Non-pigmented ciliary epithelial cell (primary cell): ENCODE data around the gene SRSF1.

Experiments
- DNase-seq: peaks from one replicate; pipeline ENCODE4 v3.0.0-alpha.2; 2010; ENCODE audit warnings: low read depth

SRSF1 gene

DNA sequence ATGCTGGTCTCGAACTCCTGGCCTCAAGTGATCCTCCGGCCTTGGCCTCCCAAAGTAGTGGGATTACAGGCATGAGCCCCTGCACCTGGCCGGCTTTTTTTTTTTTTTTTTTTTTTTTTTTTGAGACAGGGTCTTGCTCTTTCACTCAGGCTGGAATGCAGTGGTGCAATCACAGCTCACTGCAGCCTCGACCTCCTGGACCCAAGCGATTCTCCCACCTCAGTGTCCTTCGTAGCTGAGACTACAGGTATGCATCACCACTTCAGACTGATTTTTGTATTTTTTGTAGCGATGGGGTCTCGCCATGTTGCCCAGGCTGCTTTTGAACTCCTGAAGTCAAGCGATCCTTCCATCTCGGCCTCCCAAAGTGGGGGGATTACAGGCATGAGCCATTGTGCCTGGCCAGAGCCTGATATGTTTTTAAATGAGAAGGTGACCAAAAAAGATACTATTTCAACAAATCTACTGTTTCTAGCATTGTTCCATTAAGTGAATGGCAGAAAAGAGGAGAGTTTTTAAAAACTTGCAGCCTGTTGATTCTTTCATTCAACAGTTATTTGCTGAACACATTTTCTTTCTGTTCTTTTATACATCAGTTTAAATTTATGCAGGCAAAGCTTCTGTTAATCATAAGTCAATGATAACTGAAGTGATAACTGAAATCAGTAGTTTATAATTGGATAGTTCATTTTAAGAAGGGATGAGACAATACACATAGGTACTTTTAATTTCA lies 3.2 kb upstream of the SRSF1 start:
- no peak for DNase-seq

DNA sequence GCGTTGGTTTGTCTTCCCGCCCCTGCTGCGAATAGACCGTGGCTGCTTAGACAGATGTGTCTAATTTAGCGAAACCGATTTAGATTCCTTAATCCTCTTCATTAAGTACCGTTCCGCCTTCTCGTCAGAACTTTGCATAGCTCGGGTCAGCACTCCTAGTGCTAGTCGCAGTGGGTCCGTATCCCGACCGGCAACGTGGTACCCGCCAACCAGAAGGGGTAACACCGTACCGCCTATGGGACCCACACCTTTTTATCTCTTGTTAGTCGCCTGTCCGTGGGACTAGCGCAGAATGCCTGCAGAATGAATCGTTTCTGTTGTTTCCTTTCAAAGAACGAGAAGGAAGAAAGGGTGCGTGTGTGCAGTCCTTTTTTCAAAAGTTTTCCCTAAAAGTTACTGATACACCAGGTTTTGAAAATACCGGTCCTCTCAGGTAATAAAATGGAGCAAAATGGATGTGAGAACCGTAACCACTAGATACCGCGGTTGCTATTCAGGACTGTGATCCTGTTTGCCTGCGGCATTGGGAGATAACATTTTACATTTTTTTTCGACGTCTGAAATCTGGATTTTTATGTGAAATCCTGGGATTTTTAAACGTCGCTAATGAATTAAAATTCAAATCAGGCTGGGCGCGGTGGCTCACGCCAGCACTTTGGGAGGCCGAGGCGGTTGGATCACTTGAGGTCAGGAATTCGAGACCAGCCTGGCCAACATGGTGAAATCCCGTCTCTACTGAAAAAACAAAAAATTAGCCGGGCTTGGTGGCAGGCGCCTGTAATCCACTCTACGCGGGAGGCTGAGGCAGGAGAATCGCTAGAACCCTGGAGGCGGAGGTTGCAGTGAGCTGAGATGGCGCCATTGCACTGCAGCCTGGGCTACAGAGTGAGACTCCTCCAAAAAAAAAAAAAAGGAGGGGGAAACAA lies 998 bp upstream of the SRSF1 start:
- no peak for DNase-seq

DNA sequence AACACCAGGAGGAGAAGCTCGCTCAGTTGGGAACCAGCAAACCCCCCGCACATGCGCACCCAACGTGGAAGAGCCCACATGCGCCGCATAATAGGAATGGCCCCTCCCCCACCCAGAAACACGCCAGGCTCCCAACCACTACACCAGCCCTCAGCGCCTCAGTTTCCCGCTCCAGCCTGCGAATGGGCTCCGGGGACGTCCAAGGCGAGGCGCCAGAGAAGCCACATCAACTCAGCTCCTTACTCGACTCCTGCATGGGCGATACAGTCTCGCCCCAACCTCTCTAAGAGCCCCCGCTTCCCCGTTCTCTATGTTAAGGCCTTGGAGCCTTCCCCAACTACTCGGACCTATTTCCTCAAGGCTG lies 504 bp downstream of the SRSF1 start:
- DNase-seq = no peak

DNA sequence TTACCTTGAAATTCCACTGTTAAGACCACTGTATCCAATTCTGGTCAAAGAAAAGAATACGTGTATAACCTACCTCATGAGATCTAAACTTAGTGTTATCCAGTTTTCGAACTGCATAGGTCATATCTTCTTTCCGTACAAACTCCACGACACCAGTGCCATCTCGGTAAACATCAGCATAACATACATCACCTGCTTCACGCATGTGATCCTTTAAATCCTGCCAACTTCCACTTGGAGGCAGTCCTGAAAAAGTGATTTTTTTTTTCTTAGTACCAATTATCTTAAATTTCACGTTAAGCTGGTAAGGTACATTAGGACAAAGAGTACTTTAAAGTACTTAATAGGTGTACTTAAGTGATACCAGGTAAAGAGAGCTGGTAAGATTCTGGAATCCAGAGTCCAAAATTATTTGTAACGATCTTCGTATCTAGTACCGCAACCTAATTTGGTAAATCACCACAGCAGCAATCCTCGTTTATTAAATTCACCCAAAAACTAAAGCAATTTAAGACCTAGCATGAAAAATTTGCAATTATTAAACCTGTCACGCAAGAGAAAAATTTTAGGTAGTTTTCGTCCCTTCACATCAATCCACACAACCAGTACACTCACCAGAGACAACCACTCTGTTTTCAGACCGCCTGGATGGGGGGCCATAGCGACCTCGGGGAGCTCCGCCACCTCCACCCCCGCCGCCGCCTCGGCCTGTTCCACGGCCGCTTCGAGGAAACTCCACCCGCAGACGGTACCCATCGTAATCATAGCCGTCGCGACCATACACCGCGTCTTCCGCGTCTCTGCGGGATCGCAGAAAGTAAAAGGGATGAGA lies 1.1 kb downstream of the SRSF1 start:
- no peak for DNase-seq

DNA sequence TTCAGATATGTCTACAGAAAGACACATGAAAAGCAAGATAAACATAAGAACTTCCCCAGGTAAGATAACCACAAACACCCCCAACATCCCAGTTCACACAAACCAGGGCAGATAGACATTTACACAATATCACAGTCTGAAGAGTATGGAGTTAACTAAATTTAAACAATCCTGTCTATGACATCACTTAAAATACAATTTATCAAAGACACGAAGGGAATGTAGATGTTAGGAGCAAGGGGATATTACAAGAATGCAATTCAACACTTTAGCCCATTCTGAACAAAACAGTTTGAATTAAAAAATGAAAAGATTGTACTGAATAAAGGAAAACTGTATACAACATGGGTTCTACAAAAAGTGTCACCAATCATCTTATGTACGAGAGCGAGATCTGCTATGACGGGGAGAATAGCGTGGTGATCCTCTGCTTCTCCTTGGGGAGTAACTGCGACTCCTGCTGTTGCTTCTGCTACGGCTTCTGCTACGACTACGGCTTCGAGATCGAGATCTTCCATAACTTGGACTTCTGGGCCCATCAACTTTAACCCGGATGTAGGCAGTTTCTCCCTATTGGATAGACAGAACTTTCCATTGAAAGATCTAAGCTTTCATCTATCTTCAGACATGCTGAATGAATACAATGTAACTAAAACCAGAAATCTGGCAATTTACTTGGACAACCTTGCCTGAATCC lies 1.9 kb downstream of the SRSF1 start:
- no peak for DNase-seq

DNA sequence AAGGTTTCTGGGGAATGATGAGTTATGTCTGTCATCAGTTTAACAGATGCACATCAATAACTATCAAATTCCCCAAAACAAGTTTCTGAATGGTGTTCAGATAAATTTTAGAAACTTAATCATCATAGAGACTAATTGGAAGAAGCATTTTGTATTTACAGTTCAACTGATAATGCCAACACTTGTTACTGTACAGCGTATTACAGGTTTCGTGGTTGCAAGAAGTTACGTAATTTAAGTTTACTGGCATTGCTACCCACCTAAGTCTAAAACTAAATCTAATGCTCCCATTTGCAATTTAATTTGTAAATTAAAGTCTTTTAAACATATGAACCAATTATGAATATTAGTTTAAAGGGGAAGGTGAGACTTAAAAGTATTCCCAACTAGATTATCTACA lies 3.0 kb downstream of the SRSF1 start:
- DNase-seq = no peak

DNA sequence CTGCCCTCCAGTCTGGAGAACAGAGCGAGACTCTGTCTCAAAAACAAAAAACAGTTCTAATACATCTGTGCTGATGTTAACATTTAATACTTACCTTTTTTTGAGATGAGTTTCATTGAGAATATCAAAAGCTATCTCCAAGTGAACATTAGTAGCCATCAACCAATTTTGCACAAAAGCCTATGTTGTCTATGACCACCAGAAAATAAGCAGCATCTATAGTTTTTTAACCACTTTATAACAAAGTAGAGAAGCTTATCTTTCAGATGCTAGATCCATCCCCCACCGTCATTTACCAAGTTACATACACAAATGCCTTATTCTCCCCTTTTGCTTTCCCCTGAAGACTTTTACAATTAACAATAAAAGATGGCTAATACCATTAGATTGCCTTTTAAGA lies 4.1 kb downstream of the SRSF1 start:
- DNase-seq = no peak

DNA sequence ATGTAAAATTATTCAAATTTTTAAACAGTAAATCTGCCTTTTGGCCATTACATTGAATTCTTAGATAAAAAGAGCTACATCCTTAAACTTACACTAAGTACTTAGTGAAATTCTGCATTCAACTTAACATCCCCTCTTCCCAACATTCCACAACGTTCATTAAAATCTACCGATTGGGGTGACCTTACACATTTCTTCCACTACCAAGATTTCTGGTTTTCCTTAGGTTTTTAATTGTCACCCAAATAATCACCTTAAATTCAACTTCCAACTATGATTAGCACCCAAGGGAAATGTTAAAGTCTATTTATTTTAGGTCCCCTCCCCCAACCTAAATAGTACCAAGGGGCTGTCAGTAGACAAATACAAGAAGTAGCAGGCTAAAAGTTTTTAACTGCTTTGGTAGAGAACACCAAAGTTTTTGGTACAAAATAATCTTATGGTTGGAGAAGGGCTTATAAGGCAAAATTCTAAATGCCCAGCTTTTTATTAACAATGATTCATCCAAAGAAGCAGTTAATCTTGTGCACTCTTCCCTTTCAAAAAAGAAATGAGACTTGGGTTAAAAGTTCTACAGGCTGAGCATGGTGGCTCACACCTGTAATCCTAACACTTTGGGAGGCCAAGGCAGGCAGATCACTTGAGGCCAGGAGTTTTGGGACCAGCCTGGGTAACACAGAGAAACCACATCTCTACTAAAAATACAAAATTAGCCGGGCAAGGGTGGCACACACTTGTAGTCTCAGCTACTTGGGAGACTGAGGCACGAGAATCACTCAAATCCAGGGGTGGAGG lies 4.7 kb downstream of the SRSF1 start:
- DNase-seq = no peak

DNA sequence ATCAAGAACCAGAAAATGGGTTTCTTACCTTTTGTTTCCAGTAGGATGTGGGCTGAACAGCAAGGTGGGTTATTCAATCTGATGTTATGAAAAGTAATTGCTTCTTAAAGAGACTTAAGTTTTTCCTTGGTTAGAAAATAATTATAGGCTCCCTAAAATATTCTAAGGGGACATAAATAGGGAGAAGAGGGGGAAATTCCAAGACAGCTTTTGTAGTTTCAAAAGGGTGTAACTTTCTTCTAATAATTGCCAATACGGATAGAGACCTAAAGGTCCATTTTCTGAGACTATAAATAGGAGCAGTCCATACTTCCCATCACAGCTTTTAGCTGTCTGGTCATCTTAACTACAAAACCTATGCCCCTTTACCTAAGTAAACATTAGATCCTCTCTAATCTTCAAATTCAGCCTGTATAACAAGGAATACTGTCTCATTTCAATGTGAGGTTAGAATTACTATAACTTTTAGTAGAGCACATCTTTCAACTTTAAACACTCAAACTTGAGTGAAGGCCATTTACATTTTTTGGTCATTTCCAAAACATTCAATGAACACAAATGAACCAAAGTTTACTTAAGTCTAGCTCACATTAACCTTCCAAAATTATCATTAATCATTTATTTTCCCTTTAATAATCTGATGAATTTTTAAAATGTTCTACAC lies 5.5 kb downstream of the SRSF1 start:
- DNase-seq = no peak

DNA sequence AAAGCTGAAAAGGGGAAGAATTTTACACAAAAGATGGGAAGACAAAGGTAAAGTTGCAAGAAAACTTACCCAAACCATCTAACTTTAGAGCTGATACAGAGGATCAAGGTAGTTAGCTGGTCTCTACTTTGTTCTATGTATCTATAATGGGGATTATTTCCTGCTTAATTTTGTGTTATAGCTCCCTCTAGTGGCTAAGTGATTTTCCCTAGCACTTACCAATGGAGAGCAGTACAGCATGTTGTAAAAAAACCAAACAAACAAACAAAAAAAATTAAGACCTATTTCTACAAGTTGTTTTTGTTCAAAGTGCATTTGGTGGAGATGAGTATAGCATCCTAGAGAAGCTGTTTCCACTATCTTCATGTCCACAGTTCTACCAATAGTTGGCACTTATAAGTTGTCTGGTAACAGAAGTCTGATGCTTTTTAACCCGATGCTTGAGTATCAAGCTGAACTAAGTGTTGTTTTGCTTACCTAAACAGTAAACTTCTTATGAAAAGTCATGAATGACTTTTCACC lies 7.5 kb downstream of the SRSF1 start:
- DNase-seq = no peak

DNA sequence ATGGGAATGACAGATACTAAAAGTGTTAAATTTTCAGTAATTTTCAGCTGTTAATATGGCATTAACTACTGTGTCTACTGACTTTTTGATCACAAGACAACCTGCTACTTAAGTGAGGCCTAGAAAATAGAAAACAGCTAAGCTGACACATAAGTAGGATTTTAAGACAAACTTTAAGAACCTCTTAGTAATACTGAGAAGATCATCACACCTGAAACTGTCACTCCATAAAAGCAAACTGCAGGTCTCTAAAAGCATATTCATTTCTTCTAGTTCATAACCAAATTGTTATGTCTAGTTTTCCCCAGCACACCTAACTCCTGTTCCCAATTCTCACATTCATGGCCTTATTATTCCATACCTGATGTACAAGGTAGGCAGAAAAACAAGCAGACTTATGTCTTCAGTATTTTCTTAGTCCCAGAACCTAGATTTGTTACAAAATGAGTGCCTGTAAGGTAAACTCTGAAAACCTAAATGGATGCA lies 8.0 kb downstream of the SRSF1 start:
- DNase-seq = no peak

DNA sequence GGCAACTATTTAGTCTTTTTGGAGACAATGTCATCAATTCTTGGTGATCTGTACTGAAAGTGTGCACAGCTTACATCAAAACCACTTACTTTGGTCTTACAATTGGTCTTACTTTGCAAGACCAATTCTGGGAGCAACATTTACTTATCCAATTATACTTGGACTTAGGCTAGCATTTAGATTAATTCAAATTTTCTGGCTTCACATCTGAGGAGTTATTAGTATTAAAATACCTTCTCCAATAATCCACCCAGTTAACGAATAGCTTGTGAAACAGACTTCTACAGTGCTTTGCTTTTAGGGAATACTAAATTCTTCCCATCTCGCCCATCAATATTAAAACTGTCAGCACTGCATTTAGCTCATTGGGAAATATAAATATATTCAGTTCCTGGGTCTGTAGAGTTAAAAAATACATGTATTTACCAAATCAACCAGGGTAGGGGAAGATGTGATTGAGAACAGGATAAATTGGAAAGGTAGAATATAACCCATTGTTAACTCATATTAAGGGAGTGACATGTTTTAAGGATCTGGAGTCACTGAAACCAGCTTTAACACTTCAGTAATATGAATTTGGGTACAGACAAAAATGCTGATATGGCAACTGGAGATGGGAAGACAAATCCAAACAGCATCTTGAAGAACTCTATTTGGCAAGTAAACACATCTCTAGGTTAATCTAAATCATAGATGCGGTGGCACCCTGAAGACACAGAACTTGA lies 9.8 kb downstream of the SRSF1 start:
- DNase-seq = no peak

DNA sequence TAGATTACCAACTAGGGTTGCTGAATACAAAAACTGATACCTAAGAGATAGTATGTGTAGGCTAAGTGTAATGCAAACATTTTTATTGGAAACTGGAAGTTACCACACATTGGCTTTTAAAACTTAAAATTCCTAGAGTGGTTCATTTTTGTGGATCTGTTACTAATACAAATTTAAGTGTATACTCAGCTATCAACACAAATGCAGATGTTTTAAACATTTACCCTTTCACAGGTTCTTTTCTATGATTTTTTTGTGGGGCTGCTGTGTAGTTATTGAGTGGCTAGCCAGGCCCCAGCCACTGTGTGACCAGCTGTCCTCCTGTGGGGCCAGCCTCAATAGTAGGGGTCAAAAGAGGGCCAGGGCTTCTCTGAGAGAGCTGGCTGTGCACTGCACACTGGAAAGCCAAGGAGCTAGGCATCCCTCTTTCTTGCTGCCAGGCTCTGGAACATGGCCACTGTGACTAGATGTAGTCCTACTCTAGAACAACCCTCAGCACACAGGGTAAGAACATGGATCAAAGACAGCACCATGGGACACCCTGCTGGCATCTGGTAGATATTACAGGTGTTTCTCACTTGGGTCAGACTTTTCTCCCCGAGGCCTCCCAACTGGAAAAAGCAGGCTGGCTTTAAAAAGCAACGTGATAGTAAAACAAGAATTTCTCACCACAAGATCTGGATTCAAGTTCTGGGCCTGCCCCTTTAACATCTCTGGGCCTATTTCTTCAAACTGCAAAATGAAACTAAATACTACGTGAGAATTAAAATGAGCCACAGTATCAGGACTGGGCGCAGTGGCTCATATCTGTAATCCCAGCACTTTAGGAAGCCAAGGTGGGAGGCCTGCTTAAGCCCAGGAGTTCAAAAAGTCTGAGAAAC lies 11.7 kb downstream of the SRSF1 start:
- DNase-seq = no peak

DNA sequence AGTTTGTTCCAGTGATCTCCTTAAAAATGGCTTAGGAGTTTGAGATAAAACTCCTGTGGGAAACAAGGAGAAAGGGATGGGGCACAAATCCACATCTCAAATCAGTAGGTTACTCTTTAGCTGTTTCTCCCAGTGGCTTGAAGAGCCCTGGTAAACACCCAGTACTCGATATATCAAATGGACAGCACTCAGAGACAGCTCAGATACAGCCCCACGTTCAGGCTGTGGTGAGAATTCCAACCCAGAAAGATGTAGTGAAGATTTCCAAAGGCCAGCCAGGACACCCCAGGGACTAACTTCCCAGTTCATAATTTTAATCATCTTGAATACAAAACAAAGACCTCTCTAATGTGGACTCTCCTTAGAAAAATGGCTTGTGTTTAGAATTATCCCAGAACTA lies 12.6 kb downstream of the SRSF1 start:
- DNase-seq = no peak

DNA sequence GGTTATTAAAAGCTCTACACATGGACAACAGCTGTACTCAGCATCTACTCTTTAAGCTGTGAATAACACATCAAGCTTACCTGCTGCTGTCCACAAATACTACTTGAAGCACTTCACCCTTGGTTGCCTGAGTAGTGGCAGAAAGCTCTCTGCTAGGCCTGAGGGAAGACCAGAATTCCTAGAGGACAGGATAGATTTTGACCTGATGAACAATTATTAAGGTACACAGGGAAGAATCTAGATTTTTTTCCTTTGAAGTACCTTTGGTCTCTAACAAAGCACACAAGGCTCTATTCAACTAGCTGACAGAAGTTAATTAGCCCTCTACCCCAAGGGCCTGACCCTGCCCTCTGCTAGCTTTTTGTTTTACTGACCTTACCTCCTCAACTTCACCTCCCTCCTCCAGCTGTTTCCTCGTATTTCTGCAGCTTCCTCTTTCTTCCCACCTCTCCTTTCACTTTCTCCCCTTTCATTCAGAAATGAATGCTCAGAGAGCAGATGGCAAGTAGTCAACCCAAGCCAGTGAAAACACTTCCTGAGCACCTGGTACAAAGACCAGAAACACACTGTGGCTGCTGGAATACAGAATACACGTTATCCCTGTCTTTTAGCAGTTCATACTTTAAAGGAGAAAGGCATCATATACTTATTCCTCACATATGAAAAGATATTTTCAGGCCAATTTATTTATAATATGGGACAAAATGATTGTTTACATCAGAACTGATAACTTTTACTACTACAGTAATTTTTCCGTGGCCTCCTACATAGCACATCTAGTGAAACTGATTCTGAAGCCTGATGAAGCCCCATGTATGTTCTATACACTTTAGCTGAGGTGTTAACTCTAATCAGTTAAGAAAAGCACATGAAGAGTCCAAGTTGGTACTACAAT lies 13.3 kb downstream of the SRSF1 start:
- DNase-seq = no peak

DNA sequence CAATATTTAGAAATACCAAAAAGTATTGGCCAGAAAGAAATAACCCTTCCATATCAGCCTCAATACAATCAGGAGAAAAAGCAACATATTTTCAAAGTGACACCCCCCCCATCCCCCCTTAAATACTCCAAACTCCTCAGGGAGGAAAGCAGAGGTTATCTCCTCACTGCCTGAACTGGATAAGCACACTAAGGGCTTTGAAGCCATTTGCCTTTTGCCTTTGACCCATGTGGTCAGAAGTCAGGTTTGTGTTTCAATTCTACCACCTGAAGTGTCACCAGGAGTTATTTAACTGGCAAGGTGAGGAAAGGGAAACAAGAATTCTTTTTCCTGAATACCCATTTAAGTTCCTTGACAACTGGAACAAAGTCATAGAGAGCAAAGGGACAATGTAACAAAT lies 15.5 kb downstream of the SRSF1 start:
- no peak for DNase-seq

DNA sequence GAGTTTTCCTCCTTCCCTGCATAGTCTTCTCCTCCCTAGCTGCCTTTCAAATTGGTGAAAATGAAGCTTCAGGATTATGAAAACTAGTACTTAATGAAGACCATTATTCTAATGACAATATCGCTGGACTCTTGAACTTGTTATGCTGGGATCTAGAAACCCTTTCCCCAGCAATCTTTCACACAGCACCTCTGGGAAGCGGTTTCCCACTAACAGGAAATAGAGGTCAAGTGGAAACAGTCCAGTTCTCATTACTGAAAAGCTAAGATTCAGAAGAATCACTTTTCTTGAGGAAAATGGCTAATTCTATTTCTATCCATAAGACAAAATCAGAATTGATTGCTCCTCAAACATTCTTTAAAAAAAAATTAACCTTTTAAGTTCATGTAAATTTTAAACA lies 17.0 kb downstream of the SRSF1 start:
- DNase-seq = no peak
